ENCODE data around the gene YAE1. TPM values are rescaled to one million over a fixed set of nuclear protein-coding genes. Genes with fewer than 3 reads are reported as not detected.

YAE1 gene
- total and polyA plus RNA-seq, 2 of the 8 experiments (the other 6 are each of a cell fraction or from before 2014, with no cell fraction given) = 24.1 to 38.0 TPM

DNA sequence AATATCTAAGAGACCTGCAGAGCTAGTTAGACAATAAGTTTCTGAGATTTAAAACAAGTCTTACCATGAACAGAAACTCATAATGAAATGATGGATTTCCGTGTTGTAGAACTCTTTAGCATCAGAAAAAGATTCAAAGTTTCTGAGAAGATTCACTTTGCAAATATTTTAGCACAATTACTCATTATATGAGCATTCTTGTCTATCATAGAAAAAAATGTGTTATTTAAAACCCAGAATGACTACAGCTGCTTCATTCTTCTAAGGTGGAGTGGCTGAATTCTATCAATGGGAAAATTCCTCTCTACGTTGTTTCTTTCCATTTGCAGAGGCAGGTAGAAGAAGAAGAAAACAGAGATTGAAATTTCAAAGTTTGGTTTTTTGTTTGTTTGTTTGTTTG is 36.1 kb downstream of the YAE1 start:
- H2BK20ac ChIP-seq (ENCODE audit: low read length) = no peak overlapping the region
- H3K79me1 ChIP-seq (ENCODE audit: low read depth, low read length) = no peaks in the 10 kb centered on the region
- H2BK15ac ChIP-seq (ENCODE audit: low read length) = no peak overlapping the region
- no peaks in the 10 kb centered on the region for H3K4me1 ChIP-seq (replicated peaks in 1 of 4; ENCODE audit: control insufficient read depth in 3 of 4, insufficient read depth in 4 of 4, low read length in 3 of 4)
- H3K27ac ChIP-seq (ENCODE audit: low read depth, low read length) = no peak overlapping the region
- no peaks in the 10 kb centered on the region for H3K27me3 ChIP-seq (replicated peaks in 1 of 4; ENCODE audit: control insufficient read depth in 3 of 4, extremely low read depth in 1 of 4, insufficient read depth in 3 of 4, low read length in 3 of 4)
- H3K23ac ChIP-seq (ENCODE audit: insufficient read length) = no peak overlapping the region
- no peak overlapping the region for H3K14ac ChIP-seq (ENCODE audit: insufficient read length)
- CTCF ChIA-PET (ENCODE audit: partially characterized antibody) = interaction anchor here (1.1 to 1.3 kb wide), 2 partner anchors 22 to 144 kb away, joined by 3 to 5 read pairs; no protein-coding TSS in a partner anchor
- no peak overlapping the region for H2BK12ac ChIP-seq (ENCODE audit: low read depth, low read length)
- no peak overlapping the region for H4K5ac ChIP-seq (ENCODE audit: insufficient read length, low read depth, low read length)
- no peak overlapping the region for H2AFZ ChIP-seq (ENCODE audit: low read length)
- no peak for FAIRE-seq
- no peak overlapping the region for H3K56ac ChIP-seq (replicated peaks; ENCODE audit: insufficient read length, low read depth, low read length)
- no peaks in the 10 kb centered on the region; a peak in 1 of 4 replicates for H3K9me3 ChIP-seq (ENCODE audit: insufficient read depth in 2 of 2, low read depth in 1 of 2, low read length in 1 of 2)
- H4K8ac ChIP-seq (ENCODE audit: extremely low read depth, insufficient read depth, low read length) = no peak overlapping the region
- H3K18ac ChIP-seq (ENCODE audit: extremely low read depth, low read length) = no peak overlapping the region
- H2BK120ac ChIP-seq (replicated peaks; ENCODE audit: low read depth, low read length) = no peak overlapping the region
- H3K9ac ChIP-seq (replicated peaks in 1 of 4; ENCODE audit: extremely low read depth in 1 of 4, low read depth in 3 of 4, low read length in 3 of 4) = no peak overlapping the region
- H3K4ac ChIP-seq (replicated peaks; ENCODE audit: insufficient read length, low read depth, low read length) = no peak overlapping the region
- H4K20me1 ChIP-seq (replicated peaks in 1 of 2; ENCODE audit: control insufficient read depth in 1 of 2, insufficient read depth in 2 of 2, low read length in 2 of 2) = no peaks in the 10 kb centered on the region
- H3K4me3 ChIP-seq (ENCODE audit: extremely low read depth in 1 of 4, insufficient read depth in 2 of 4, low read depth in 3 of 4, low read length in 4 of 4) = no peak overlapping the region
- no peak for DNase-seq (ENCODE audit: low read depth in 1 of 2, low spot score in 2 of 2)
- H3K79me2 ChIP-seq (ENCODE audit: control insufficient read depth in 1 of 2, insufficient read depth in 2 of 2, low read length in 2 of 2) = no peaks in the 10 kb centered on the region
- H3K36me3 ChIP-seq (ENCODE audit: control insufficient read depth in 2 of 4, insufficient read depth in 4 of 4, low read length in 3 of 4) = no peaks in the 10 kb centered on the region
- H3K4me2 ChIP-seq (ENCODE audit: insufficient read depth in 1 of 2, low read depth in 2 of 2, low read length in 2 of 2) = no peak overlapping the region
- no peak overlapping the region for H4K91ac ChIP-seq (replicated peaks; ENCODE audit: insufficient read length, low read length)
- no peak overlapping the region for H2BK5ac ChIP-seq (ENCODE audit: low read depth, low read length)
- no peaks in the 10 kb centered on the region for H3K23me2 ChIP-seq (ENCODE audit: low read depth, low read length)
- no peak overlapping the region for H2AK5ac ChIP-seq (ENCODE audit: low read depth, low read length)
- POLR2A ChIA-PET (ENCODE audit: partially characterized antibody) = no interaction called here
- WGBS, 2 experiments (ENCODE audit: extremely low coverage in 1 of 2, insufficient coverage in 1 of 2, insufficient read length in 1 of 2, insufficient replicate concordance in 2 of 2, low coverage in 1 of 2, low lambda C conversion rate in 2 of 2, missing lambda C conversion rate in 1 of 2) = 50% methylated on average over 2 of the region's 2 CpGs; no CpG with 5 or more reads in 1 of the 2 experiments
- TF ChIP-seq, protein P1, sequence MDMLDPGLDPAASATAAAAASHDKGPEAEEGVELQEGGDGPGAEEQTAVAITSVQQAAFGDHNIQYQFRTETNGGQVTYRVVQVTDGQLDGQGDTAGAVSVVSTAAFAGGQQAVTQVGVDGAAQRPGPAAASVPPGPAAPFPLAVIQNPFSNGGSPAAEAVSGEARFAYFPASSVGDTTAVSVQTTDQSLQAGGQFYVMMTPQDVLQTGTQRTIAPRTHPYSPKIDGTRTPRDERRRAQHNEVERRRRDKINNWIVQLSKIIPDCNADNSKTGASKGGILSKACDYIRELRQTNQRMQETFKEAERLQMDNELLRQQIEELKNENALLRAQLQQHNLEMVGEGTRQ (IDR thresholded peaks at IDR 0.05; ENCODE audit: low read length) = no peak
- TF ChIP-seq POLR2AphosphoS5 (IDR thresholded peaks at IDR 0.05; ENCODE audit: low read depth, low read length) = no peak
- TF ChIP-seq ZNF274 (IDR thresholded peaks at IDR 0.05; ENCODE audit: borderline replicate concordance, extremely low read depth, low read length) = no peak
- TF ChIP-seq FOSL1 (IDR thresholded peaks at IDR 0.05; ENCODE audit: insufficient read depth, low read depth, low read length) = no peak
- no peak for TF ChIP-seq RAD21 (IDR thresholded peaks at IDR 0.05 in 1 of 2, conservative IDR thresholded peaks at IDR 0.05 in 1 of 2; ENCODE audit: low read depth in 2 of 2, low read length in 2 of 2)
- TF ChIP-seq JUND (IDR thresholded peaks at IDR 0.05; ENCODE audit: low read length) = no peak
- TF ChIP-seq KDM1A (IDR thresholded peaks at IDR 0.05; ENCODE audit: borderline replicate concordance, low read length) = no peak
- TF ChIP-seq ATF3 (IDR thresholded peaks at IDR 0.05; ENCODE audit: insufficient read depth, low read depth, low read length) = no peak
- no peak for TF ChIP-seq RBBP5 (IDR thresholded peaks at IDR 0.05; ENCODE audit: borderline replicate concordance, low read depth, low read length)
- TF ChIP-seq SP4 (IDR thresholded peaks at IDR 0.05; ENCODE audit: low read length) = no peak
- no peak for TF ChIP-seq CEBPB (IDR thresholded peaks at IDR 0.05; ENCODE audit: low read depth, low read length)
- no peak for TF ChIP-seq JUN (IDR thresholded peaks at IDR 0.05; ENCODE audit: low read depth, low read length)
- no peak for TF ChIP-seq NANOG (IDR thresholded peaks at IDR 0.05; ENCODE audit: insufficient read depth, low read depth, low read length, poor library complexity, severe bottlenecking)
